ENCODE results near the gene EXOC8.

EXOC8 gene

GRCh38 chr1:231363624-231364023 is 26.0 kb upstream of the EXOC8 start:
- TF ChIP-seq CTCF (IDR thresholded peaks at IDR 0.05; ENCODE audit: extremely low read depth, missing control alignments), result no peak
- DNase-seq (ENCODE audit: low spot score), result no peak

- no peak for DNase-seq (ENCODE audit: low spot score)
- no peak for TF ChIP-seq CTCF (IDR thresholded peaks at IDR 0.05; ENCODE audit: extremely low read depth, missing control alignments)
Measured at GRCh38 chr1:231362325-231362724, 24.7 kb upstream of the EXOC8 start.

GRCh38 chr1:231359113-231359512 is 21.5 kb upstream of the EXOC8 start:
- no peak for DNase-seq (ENCODE audit: low spot score)
- TF ChIP-seq CTCF (IDR thresholded peaks at IDR 0.05; ENCODE audit: extremely low read depth, missing control alignments), result no peak

GRCh38 chr1:231357831-231358354 is 20.2 kb upstream of the EXOC8 start:
- peak; percentile 52 for TF ChIP-seq CTCF (IDR thresholded peaks at IDR 0.05; ENCODE audit: extremely low read depth, missing control alignments)
- peak; percentile 53 for DNase-seq (ENCODE audit: low spot score)

- no peak for DNase-seq (ENCODE audit: low spot score)
Measured at GRCh38 chr1:231357187-231357772, 19.6 kb upstream of the EXOC8 start.

GRCh38 chr1:231355171-231355570 is 17.5 kb upstream of the EXOC8 start:
- DNase-seq (ENCODE audit: low spot score), result no peak
- no peak for TF ChIP-seq CTCF (IDR thresholded peaks at IDR 0.05; ENCODE audit: extremely low read depth, missing control alignments)

More at GRCh38 chr1:231357187-231357772, 19.6 kb upstream of the EXOC8 start:
- no peak for TF ChIP-seq CTCF (IDR thresholded peaks at IDR 0.05; ENCODE audit: extremely low read depth, missing control alignments)

- DNase-seq (ENCODE audit: low spot score), result no peak
- no peak for TF ChIP-seq CTCF (IDR thresholded peaks at IDR 0.05; ENCODE audit: extremely low read depth, missing control alignments)
Measured at GRCh38 chr1:231354330-231355020, 16.8 kb upstream of the EXOC8 start.

Data from GM20000 (cell line).